WTC11 (cell line): ENCODE data around the gene COL4A3.

Experiments used
- CBFB ChIP-seq: sonication (generic); formaldehyde crosslinking; IDR thresholded peaks from 2 replicates; pipeline ENCODE4 v1.8.1; 2022; ENCODE audit warnings: mild to moderate bottlenecking, low read depth, missing genetic modification reagents
- ZNF263 ChIP-seq: sonication (generic); formaldehyde crosslinking; IDR thresholded peaks from 2 replicates; pipeline ENCODE4 v1.8.1; 2022; ENCODE audit warnings: low read depth, mild to moderate bottlenecking, moderate library complexity, missing genetic modification reagents
- TF ChIP-seq, protein P1 (sequence below): fragments of 200-600 bp; IDR thresholded peaks from 2 replicates; pipeline ENCODE4 v1.8.0; 2022; ENCODE audit warnings: antibody characterized with exemption
- TF ChIP-seq, protein P2 (sequence below): sonication (generic); formaldehyde crosslinking; IDR thresholded peaks from 2 replicates; pipeline ENCODE4 v1.8.1; 2023; ENCODE audit warnings: mild to moderate bottlenecking, missing genetic modification reagents, moderate library complexity
- TF ChIP-seq, protein P3 (sequence below): sonication (generic); formaldehyde crosslinking; conservative IDR thresholded peaks from 2 replicates; pipeline ENCODE4 v1.8.1; 2022; ENCODE audit warnings: mild to moderate bottlenecking, missing genetic modification reagents

DNA sequence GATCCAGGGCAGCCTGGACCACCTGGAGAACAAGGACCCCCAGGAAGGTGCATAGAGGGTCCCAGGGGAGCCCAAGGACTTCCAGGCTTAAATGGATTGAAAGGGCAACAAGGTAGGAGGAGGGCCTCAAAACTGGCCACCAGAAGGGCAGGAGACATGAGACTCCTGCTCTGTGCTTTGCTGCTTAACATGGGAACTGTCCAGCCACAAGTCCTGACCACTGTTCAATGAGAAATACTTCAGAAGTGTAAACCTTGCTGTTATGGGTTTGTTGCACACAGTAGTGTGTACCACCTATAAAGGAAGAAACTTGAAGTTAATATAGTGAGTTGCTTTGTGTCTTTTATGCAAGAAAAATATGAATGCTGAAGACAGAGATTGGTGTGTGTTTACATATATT, 116.5 kb downstream of the COL4A3 start:
- TF ChIP-seq CBFB: no peak
- TF ChIP-seq, protein P1, sequence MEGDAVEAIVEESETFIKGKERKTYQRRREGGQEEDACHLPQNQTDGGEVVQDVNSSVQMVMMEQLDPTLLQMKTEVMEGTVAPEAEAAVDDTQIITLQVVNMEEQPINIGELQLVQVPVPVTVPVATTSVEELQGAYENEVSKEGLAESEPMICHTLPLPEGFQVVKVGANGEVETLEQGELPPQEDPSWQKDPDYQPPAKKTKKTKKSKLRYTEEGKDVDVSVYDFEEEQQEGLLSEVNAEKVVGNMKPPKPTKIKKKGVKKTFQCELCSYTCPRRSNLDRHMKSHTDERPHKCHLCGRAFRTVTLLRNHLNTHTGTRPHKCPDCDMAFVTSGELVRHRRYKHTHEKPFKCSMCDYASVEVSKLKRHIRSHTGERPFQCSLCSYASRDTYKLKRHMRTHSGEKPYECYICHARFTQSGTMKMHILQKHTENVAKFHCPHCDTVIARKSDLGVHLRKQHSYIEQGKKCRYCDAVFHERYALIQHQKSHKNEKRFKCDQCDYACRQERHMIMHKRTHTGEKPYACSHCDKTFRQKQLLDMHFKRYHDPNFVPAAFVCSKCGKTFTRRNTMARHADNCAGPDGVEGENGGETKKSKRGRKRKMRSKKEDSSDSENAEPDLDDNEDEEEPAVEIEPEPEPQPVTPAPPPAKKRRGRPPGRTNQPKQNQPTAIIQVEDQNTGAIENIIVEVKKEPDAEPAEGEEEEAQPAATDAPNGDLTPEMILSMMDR: no peak
- TF ChIP-seq, protein P2, sequence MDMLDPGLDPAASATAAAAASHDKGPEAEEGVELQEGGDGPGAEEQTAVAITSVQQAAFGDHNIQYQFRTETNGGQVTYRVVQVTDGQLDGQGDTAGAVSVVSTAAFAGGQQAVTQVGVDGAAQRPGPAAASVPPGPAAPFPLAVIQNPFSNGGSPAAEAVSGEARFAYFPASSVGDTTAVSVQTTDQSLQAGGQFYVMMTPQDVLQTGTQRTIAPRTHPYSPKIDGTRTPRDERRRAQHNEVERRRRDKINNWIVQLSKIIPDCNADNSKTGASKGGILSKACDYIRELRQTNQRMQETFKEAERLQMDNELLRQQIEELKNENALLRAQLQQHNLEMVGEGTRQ (CRISPR knock-in tag): no peak
- TF ChIP-seq ZNF263 (CRISPR knock-in tag): no peak
- TF ChIP-seq, protein P3, sequence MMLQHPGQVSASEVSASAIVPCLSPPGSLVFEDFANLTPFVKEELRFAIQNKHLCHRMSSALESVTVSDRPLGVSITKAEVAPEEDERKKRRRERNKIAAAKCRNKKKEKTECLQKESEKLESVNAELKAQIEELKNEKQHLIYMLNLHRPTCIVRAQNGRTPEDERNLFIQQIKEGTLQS (CRISPR knock-in tag): no peak
